Kidney (tissue), 14 donors: Measurements from ENCODE around the gene IZUMO1. TPM values are rescaled to one million over a fixed set of nuclear protein-coding genes. Genes with fewer than 3 reads are reported as not detected.

Experiments used
- DNase-seq, 5 donors: peaks; one replicate each; pipeline ENCODE4 v3.0.0-alpha.2; 2013 to 2020
- FAIRE-seq: peaks from 2 replicates; lab custom pipeline; 2012; peaks lifted over from hg19 to GRCh38; lab: Jason Lieb, UNC
- H3K27ac ChIP-seq, 2 donors: one replicate each; pipeline ENCODE4 v1.7.0; 2013; ENCODE audit warnings: low read depth in 2 of 2, low read length in 2 of 2, inconsistent platforms in 1 of 2
- H3K27me3 ChIP-seq: one replicate; pipeline ENCODE4 v1.7.1; 2013; ENCODE audit warnings: low read length, inconsistent platforms; ENCODE audit not compliant: control insufficient read depth, insufficient read depth
- H3K36me3 ChIP-seq, 3 donors: one replicate each; pipeline versions ENCODE4 v1.7.0 to v1.7.1; 2013; ENCODE audit warnings: low read length in 3 of 3, control low read depth in 1 of 3, inconsistent platforms in 1 of 3; ENCODE audit not compliant: insufficient read depth in 3 of 3, control insufficient read depth in 2 of 3
- H3K4me1 ChIP-seq, 3 donors: one replicate each; pipeline versions ENCODE4 v1.7.0 to v1.7.1; 2013; ENCODE audit warnings: low read length in 3 of 3, inconsistent platforms in 1 of 3, low read depth in 1 of 3; ENCODE audit not compliant: control insufficient read depth in 2 of 3, insufficient read depth in 2 of 3
- H3K4me3 ChIP-seq, 3 donors: one replicate each; pipeline versions ENCODE4 v1.7.0 to v1.8.1; 2013; ENCODE audit warnings: low read length in 3 of 3, control low read depth in 1 of 3, inconsistent platforms in 1 of 3
- H3K9ac ChIP-seq, 3 donors: one replicate each; pipeline versions ENCODE4 v1.7.0 to v1.7.1; 2013; ENCODE audit warnings: low read length in 3 of 3, control low read depth in 1 of 3, inconsistent platforms in 1 of 3
- H3K9me3 ChIP-seq, 3 donors: one replicate each; pipeline versions ENCODE4 v1.7.0 to v1.7.1; 2013; ENCODE audit warnings: low read length in 3 of 3, control low read depth in 1 of 3, inconsistent platforms in 1 of 3; ENCODE audit not compliant: control insufficient read depth in 2 of 3, insufficient read depth in 1 of 3
- intact Hi-C: fragments of 100-400 bp; cut with DNase I; formaldehyde crosslinking; loops from one replicate; pipeline ENCODE4 v1.11.1; 2022
- polyA plus RNA-seq: library from polyadenylated mRNA; stranded (reverse); fragments of 350-450 nt; fragmentation: Illumina TruSeq; extraction: RNeasy Lipid Tissue Mini Kit (QIAGEN cat#74804); gene quantifications from one replicate; pipeline ENCODE4 v1.2.3, GENCODE V29; 2014; ENCODE audit warnings: low read depth, low replicate concordance; ENCODE audit not compliant: insufficient read depth
- total RNA-seq: library from RNA; stranded (reverse); fragmentation: NEBNext Ultra II Directional; extraction: Animal tissue kit (Norgen Biotek cat#: 25700); gene quantifications from one replicate; pipeline ENCODE4 v1.2.1, GENCODE V29; 2021
- TF ChIP-seq, protein P1 (sequence below): IDR thresholded peaks from 3 replicates; pipeline ENCODE4 v1.5.1; 2012; ENCODE audit warnings: mild to moderate bottlenecking, moderate library complexity, borderline replicate concordance; ENCODE audit not compliant: insufficient read depth; ENCODE audit errors: extremely low read depth
- donor health status: control.
- donor health status: control.
- donor health status: control.
- donor health status: control.
- donor health status: control.
- donor health status: DM: yes; HTN: yes; CAD: no.
- donor health status: Normal renal cell carcinoma (clear cell type).

Gene IZUMO1
- total and polyA plus RNA-seq, 2 donors from 2014 or later: 0.79 TPM; not detected in 1

GRCh38 chr19:48756686-48757085 is 10.0 kb upstream of the IZUMO1 start:
- no peak overlapping the region for H3K9ac ChIP-seq
- FAIRE-seq: no peak
- intact Hi-C loops: no loop called here

DNA sequence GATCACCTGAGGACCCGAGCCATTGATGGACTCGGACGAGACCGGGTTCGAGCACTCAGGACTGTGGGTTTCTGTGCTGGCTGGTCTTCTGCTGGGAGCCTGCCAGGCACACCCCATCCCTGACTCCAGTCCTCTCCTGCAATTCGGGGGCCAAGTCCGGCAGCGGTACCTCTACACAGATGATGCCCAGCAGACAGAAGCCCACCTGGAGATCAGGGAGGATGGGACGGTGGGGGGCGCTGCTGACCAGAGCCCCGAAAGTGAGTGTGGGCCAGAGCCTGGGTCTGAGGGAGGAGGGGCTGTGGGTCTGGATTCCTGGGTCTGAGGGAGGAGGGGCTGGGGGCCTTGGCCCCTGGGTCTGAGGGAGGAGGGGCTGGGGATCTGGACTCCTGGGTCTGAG is 9.5 kb upstream of the IZUMO1 start:
- Histone ChIP-seq H3K27me3 (peaks cover 3% of the 10 kb centered on the region), H3K4me1 (peaks cover 0 to 6% (median 0%) of the 10 kb centered on the region in 3 donors), H3K9me3 (no peaks in the 10 kb centered on the region), H3K4me3 (no peak overlapping the region), H3K9ac (no peak overlapping the region), H3K36me3 (no peaks in the 10 kb centered on the region), H3K27ac (no peak overlapping the region)
- DNase-seq (peak in 1 of 5 donors; percentile 53), FAIRE-seq (no peak)
- intact Hi-C loops: no loop called here
- TF ChIP-seq, protein P1, sequence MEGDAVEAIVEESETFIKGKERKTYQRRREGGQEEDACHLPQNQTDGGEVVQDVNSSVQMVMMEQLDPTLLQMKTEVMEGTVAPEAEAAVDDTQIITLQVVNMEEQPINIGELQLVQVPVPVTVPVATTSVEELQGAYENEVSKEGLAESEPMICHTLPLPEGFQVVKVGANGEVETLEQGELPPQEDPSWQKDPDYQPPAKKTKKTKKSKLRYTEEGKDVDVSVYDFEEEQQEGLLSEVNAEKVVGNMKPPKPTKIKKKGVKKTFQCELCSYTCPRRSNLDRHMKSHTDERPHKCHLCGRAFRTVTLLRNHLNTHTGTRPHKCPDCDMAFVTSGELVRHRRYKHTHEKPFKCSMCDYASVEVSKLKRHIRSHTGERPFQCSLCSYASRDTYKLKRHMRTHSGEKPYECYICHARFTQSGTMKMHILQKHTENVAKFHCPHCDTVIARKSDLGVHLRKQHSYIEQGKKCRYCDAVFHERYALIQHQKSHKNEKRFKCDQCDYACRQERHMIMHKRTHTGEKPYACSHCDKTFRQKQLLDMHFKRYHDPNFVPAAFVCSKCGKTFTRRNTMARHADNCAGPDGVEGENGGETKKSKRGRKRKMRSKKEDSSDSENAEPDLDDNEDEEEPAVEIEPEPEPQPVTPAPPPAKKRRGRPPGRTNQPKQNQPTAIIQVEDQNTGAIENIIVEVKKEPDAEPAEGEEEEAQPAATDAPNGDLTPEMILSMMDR: no peak

More at GRCh38 chr19:48756686-48757085, 10.0 kb upstream of the IZUMO1 start:
- H3K36me3 ChIP-seq: no peaks in the 10 kb centered on the region
- no peak overlapping the region for H3K4me3 ChIP-seq
- TF ChIP-seq, protein P1: no peak
- peaks cover 3% of the 10 kb centered on the region for H3K27me3 ChIP-seq
- no peaks in the 10 kb centered on the region for H3K9me3 ChIP-seq
- DNase-seq: peak in 1 of 5 donors; percentile 39
- peaks cover 0 to 6% (median 0%) of the 10 kb centered on the region in 3 donors for H3K4me1 ChIP-seq
- no peak overlapping the region for H3K27ac ChIP-seq

- H3K9me3 ChIP-seq: no peaks in the 10 kb centered on the region
- intact Hi-C loops: no loop called here
- H3K27ac ChIP-seq: no peak overlapping the region
- TF ChIP-seq, protein P1: no peak
- peaks cover 0 to 6% (median 0%) of the 10 kb centered on the region in 3 donors for H3K4me1 ChIP-seq
- no peak overlapping the region for H3K9ac ChIP-seq
- no peaks in the 10 kb centered on the region for H3K36me3 ChIP-seq
- no peak overlapping the region for H3K4me3 ChIP-seq
- DNase-seq (peak in 1 of 5 donors; percentile 33), FAIRE-seq (no peak)
- peaks cover 3% of the 10 kb centered on the region for H3K27me3 ChIP-seq
These were observed 9.1 kb upstream of the IZUMO1 start for GRCh38 chr19:48755787-48756186.

DNA sequence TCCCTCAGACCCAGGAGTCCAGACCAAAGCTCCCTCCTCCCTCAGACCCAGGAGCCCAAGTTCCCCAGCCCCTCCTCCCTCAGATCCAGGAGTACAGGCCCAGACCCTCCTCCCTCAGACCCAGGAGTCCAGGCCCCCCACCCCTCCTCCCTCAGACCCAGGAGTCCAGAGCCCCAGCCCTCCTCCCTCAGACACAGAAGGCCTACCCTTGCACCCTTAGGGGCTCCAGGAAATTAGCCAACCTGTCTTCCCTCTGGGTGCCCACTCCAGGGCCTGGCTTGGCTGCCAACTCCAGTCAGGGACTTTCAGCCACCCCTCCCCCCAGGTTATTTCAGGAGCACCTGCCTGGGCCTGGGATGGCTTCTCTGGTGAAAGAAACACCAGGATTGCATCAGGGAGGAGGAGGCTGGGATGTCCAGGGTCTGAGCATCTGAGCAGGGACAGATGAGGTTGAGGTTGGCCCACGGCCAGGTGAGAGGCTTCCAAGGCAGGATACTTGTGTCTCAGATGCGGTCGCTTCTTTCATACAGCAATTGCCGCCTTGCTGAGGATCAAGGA is 8.5 kb upstream of the IZUMO1 start, which contains the start of gene FGF21:
Gene FGF21 (plus strand): TSS at position 441 of the 558 bp plus-strand sequence. CDS start 713 bp downstream, outside the sequence.
- intact Hi-C loops: no loop called here
- DNase-seq (peak in 1 of 5 donors; percentile 59), FAIRE-seq (no peak)
- H3K27me3 ChIP-seq: peaks cover 3% of the 10 kb centered on the region
- H3K9me3 ChIP-seq: no peaks in the 10 kb centered on the region
- H3K27ac ChIP-seq: no peak within 1 kb of the TSS
- H3K9ac ChIP-seq: no peak within 1 kb of the TSS
- TF ChIP-seq, protein P1: no peak
- no peak within 1 kb of the TSS for H3K4me3 ChIP-seq
- no peaks in the 10 kb centered on the region for H3K36me3 ChIP-seq
- H3K4me1 ChIP-seq: peaks cover 0 to 6% (median 0%) of the 10 kb centered on the region in 3 donors
